IMR-90 (cell line): ENCODE measurements around the gene RSBN1L. TPM values are rescaled to one million over a fixed set of nuclear protein-coding genes. Genes with fewer than 3 reads are reported as not detected.

Experiments used
- ATAC-seq: fragments of 200-7000 bp; cut with Tn5 transposase; 2 replicates; pipeline ENCODE4 v1.9.1; 2020; ENCODE audit warnings: low read depth, mild to moderate bottlenecking, moderate library complexity
- BruUV-seq: library from RNA; stranded (reverse); fragments of 400-500 nt; replicated peaks from 2 replicates; lab custom pipeline; 2021; lab: Mats Ljungman, UMichigan
- CTCF ChIA-PET: fragments of 300-600 bp; formaldehyde crosslinking; extraction: SDS; loops from one replicate; lab custom pipeline; 2021; ENCODE audit warnings: antibody characterized with exemption; lab: Yijun Ruan, JAX
- POLR2A ChIA-PET: fragments of 300-600 bp; sonication (Branson Sonifier 250); formaldehyde crosslinking; loops from one replicate; lab custom pipeline; 2022; ENCODE audit warnings: antibody characterized with exemption; ENCODE audit not compliant: unreplicated experiment; lab: Charles Lee
- DNase-seq: peaks from one replicate; pipeline ENCODE4 v3.0.0; 2013
- H2AFZ ChIP-seq: replicated peaks from 2 replicates; pipeline ENCODE3; 2013; ENCODE audit warnings: low read length, mild to moderate bottlenecking; ENCODE audit not compliant: poor library complexity
- H2AK5ac ChIP-seq: 2 replicates; pipeline ENCODE4 v1.6.1; 2013; ENCODE audit warnings: low read depth, low read length, inconsistent platforms
- H2AK9ac ChIP-seq: replicated peaks from 2 replicates; pipeline ENCODE3; 2013; ENCODE audit warnings: mild to moderate bottlenecking, low read depth, low read length, moderate library complexity; ENCODE audit not compliant: poor library complexity
- H2BK120ac ChIP-seq: 2 replicates; pipeline ENCODE4 v1.6.1; 2013; ENCODE audit warnings: low read depth, low read length, inconsistent platforms
- H2BK15ac ChIP-seq: 3 replicates; pipeline ENCODE4 v1.6.1; 2013; ENCODE audit warnings: low read depth, low read length, inconsistent platforms
- H2BK20ac ChIP-seq: 2 replicates; pipeline ENCODE4 v1.6.1; 2013; ENCODE audit warnings: low read depth, mild to moderate bottlenecking, inconsistent platforms, low read length, moderate library complexity
- H2BK5ac ChIP-seq: 2 replicates; pipeline ENCODE4 v1.6.1; 2013; ENCODE audit warnings: mild to moderate bottlenecking, low read depth, low read length, inconsistent platforms; ENCODE audit not compliant: poor library complexity, severe bottlenecking
- H3K14ac ChIP-seq: replicated peaks from 2 replicates; pipeline ENCODE4 v1.6.1; 2013; ENCODE audit warnings: low read depth, low read length, inconsistent platforms
- H3K18ac ChIP-seq: 2 replicates; pipeline ENCODE4 v1.6.1; 2013; ENCODE audit warnings: low read depth, low read length, control low read depth
- H3K23ac ChIP-seq: 2 replicates; pipeline ENCODE4 v1.6.1; 2013; ENCODE audit warnings: low read depth, low read length, inconsistent platforms
- H3K27ac ChIP-seq: 2 replicates; pipeline ENCODE4 v1.5.1; 2013; ENCODE audit warnings: mild to moderate bottlenecking, control low read depth, low read length; ENCODE audit not compliant: insufficient read depth
- H3K27me3 ChIP-seq: 2 replicates; pipeline ENCODE4 v1.6.1; 2013; ENCODE audit warnings: low read length; ENCODE audit not compliant: control insufficient read depth, insufficient read depth
- H3K36me3 ChIP-seq: 2 replicates; pipeline ENCODE4 v1.6.1; 2013; ENCODE audit warnings: low read length, mixed read lengths; ENCODE audit not compliant: control insufficient read depth, insufficient read depth
- H3K4ac ChIP-seq: 2 replicates; pipeline ENCODE4 v1.6.1; 2013; ENCODE audit warnings: low read depth, low read length, inconsistent platforms
- H3K4me1 ChIP-seq: 2 replicates; pipeline ENCODE4 v1.6.1; 2013; ENCODE audit warnings: low read length, mixed read lengths; ENCODE audit not compliant: control insufficient read depth, insufficient read depth
- H3K4me2 ChIP-seq: 2 replicates; pipeline ENCODE4 v1.6.1; 2013; ENCODE audit warnings: low read depth, mild to moderate bottlenecking, control low read depth, low read length, moderate library complexity
- H3K4me3 ChIP-seq: 2 replicates; pipeline ENCODE4 v1.5.1; 2013; ENCODE audit warnings: low read depth, mild to moderate bottlenecking, control low read depth, low read length, moderate library complexity; ENCODE audit not compliant: insufficient read depth
- H3K56ac ChIP-seq: 2 replicates; pipeline ENCODE4 v1.6.1; 2013; ENCODE audit warnings: low read length, inconsistent platforms; ENCODE audit not compliant: insufficient read depth; ENCODE audit errors: extremely low read depth
- H3K79me1 ChIP-seq, 2 experiments: 2 replicates each; pipeline ENCODE4 v1.6.1; 2013; ENCODE audit warnings: low read length in 2 of 2, inconsistent platforms in 1 of 2, low read depth in 1 of 2
- H3K9ac ChIP-seq: 2 replicates; pipeline ENCODE4 v1.6.1; 2013; ENCODE audit warnings: low read depth, low read length, control low read depth
- H3K9me1 ChIP-seq: 2 replicates; pipeline ENCODE4 v1.6.1; 2013; ENCODE audit warnings: low read length, inconsistent platforms; ENCODE audit not compliant: insufficient read depth
- H3K9me3 ChIP-seq: 2 replicates; pipeline ENCODE4 v1.6.1; 2013; ENCODE audit warnings: low read length; ENCODE audit not compliant: control insufficient read depth, insufficient read depth
- H4K20me1 ChIP-seq: 2 replicates; pipeline ENCODE4 v1.6.1; 2013; ENCODE audit warnings: low read length, inconsistent platforms; ENCODE audit not compliant: insufficient read depth
- H4K5ac ChIP-seq: 2 replicates; pipeline ENCODE4 v1.6.1; 2013; ENCODE audit warnings: mild to moderate bottlenecking, low read depth, low read length, control low read depth
- H4K8ac ChIP-seq, 2 experiments: 2 replicates each; pipeline ENCODE4 v1.6.1; 2013; ENCODE audit warnings: low read depth in 2 of 2, low read length in 2 of 2, control low read depth in 1 of 2, inconsistent platforms in 1 of 2
- H4K91ac ChIP-seq: 2 replicates; pipeline ENCODE4 v1.6.1; 2013; ENCODE audit warnings: low read depth, low read length, inconsistent platforms; ENCODE audit not compliant: insufficient read depth
- FOS ChIP-seq: fragments of 150-350 bp; IDR thresholded peaks from 2 replicates; pipeline ENCODE4 v1.6.1; 2016; ENCODE audit warnings: low read depth, low read length
- MXI1 ChIP-seq: IDR thresholded peaks from 2 replicates; pipeline ENCODE4 v1.6.1; 2012; ENCODE audit warnings: low read depth, mild to moderate bottlenecking, low read length, moderate library complexity, borderline replicate concordance
- POLR2A ChIP-seq: IDR thresholded peaks from 2 replicates; pipeline ENCODE4 v1.6.1; 2012; ENCODE audit warnings: mild to moderate bottlenecking, low read depth, low read length
- RAD21 ChIP-seq: IDR thresholded peaks from 2 replicates; pipeline ENCODE4 v1.6.1; 2012; ENCODE audit warnings: low read length, improper control_type of control experiment
- WGBS, 2 experiments: methylation state at CpG; one replicate each; pipeline versions ENCODE4 v1.1.5 to v1.1.7; 2013; ENCODE audit warnings: missing lambda C conversion rate in 2 of 2; ENCODE audit not compliant: insufficient read length in 1 of 2; ENCODE audit errors: extremely low coverage in 2 of 2; 5-methylcytosine and 5-hydroxymethylcytosine counted together
- dilution Hi-C: fragments of 300-500 bp; cut with HindIII; formaldehyde crosslinking; loops from one replicate; pipeline ENCODE4 v1.14.3; 2018; ENCODE audit warnings: low sequenced_read_pairs; ENCODE audit not compliant: unreplicated experiment
- in situ Hi-C: fragments of 300-500 bp; cut with MboI; formaldehyde crosslinking; loops from 3 replicates; pipeline ENCODE4 v1.14.3; 2019; ENCODE audit warnings: low sequenced_read_pairs, inconsistent platforms, mixed read lengths
- intact Hi-C: fragments of 100-400 bp; cut with micrococcal nuclease; formaldehyde crosslinking; loops from 2 replicates; pipeline ENCODE4 v1.10.0; 2022
- polyA plus RNA-seq, 3 experiments: library from polyadenylated mRNA; depleted of rRNA; stranded (reverse); fragments of >200 nt; gene quantifications; 2 replicates each; pipeline ENCODE4 v1.2.3, GENCODE V29; 2012; ENCODE audit warnings: low replicate concordance in 1 of 3
- total RNA-seq: library from RNA; depleted of rRNA; stranded (reverse); fragments of >200 nt; gene quantifications from 2 replicates; pipeline ENCODE4 v1.2.3, GENCODE V29; 2012; rRNA removed

The RSBN1L gene
- total and polyA plus RNA-seq, 2 of the 4 experiments (the other 2 are of a cell fraction) = 7.8 to 14.7 TPM

GRCh38 chr7:77831953-77832352 is 135.7 kb downstream of the RSBN1L start:
- no TSS peak for BruUV-seq

More at GRCh38 chr7:77831953-77832352, 135.7 kb downstream of the RSBN1L start:
- Histone ChIP-seq H2AK5ac (no peak overlapping the region), H3K4me1 (peaks cover 7% of the 10 kb centered on the region), H3K23ac (no peak overlapping the region), H3K14ac (no peak overlapping the region), H3K36me3 (no peaks in the 10 kb centered on the region), H3K79me1 (peaks cover 24 to 63% of the 10 kb centered on the region in 2 experiments), H2AK9ac (no peak overlapping the region), H2BK5ac (no peak overlapping the region), H3K4me3 (no peak overlapping the region), H3K9me1 (peaks cover 12% of the 10 kb centered on the region; the same call in 1 of the 2 replicates), H3K4ac (no peak overlapping the region), H4K91ac (peak overlapping the region; percentile 41; the same call in 1 of the 2 replicates), H3K27ac (no peak overlapping the region), H3K56ac (no peak overlapping the region), H2BK120ac (no peak overlapping the region), H2BK20ac (no peak overlapping the region), H2AFZ (no peak overlapping the region), H3K4me2 (no peak overlapping the region), H3K9ac (no peak overlapping the region), H3K9me3 (no peaks in the 10 kb centered on the region), H3K27me3 (no peaks in the 10 kb centered on the region), H4K8ac (no peak overlapping the region; a peak in 1 of 4 replicates), H4K20me1 (peaks cover 4% of the 10 kb centered on the region; the same call in 1 of the 2 replicates), H2BK15ac (no peak overlapping the region; the same call in 2 of the 3 replicates), H3K18ac (peak overlapping the region; percentile 30; the same call in 1 of the 2 replicates), H4K5ac (no peak overlapping the region)
- in situ Hi-C loops (no loop called here), intact Hi-C loops (no loop called here), dilution Hi-C loops (no loop called here)
- DNase-seq (no peak), ATAC-seq (no peak)
- no CpG with 5 or more reads among the region's 1 CpG for WGBS, 2 experiments
- ChIA-PET POLR2A (no interaction called here), CTCF (no interaction called here)
- TF ChIP-seq POLR2A = no peak
- no peak for TF ChIP-seq MXI1
- no peak for TF ChIP-seq RAD21
- TF ChIP-seq FOS = no peak

Other genes starting within 250 kb of the RSBN1L start
- gene PTPN12, start 159.2 kb upstream of the RSBN1L start, total RNA-seq = 24.7 and 32.2 TPM in 2 replicates
- 28.7 and 31.0 TPM in 2 replicates for gene PTPN12, start 159.2 kb upstream of the RSBN1L start, polyA plus RNA-seq (2012; rRNA removed)
- 9.9 and 19.2 TPM in 2 replicates for gene TMEM60, start 102.0 kb downstream of the RSBN1L start, total RNA-seq
- 15.0 and 17.2 TPM in 2 replicates for gene TMEM60, start 102.0 kb downstream of the RSBN1L start, polyA plus RNA-seq (2012; rRNA removed)
- gene PHTF2, start 102.3 kb downstream of the RSBN1L start, total RNA-seq = 65.5 and 69.9 TPM in 2 replicates
- gene PHTF2, start 102.3 kb downstream of the RSBN1L start, polyA plus RNA-seq (2012; rRNA removed) = 21.7 and 28.3 TPM in 2 replicates